Liver (tissue), 9 donors: ENCODE results near the gene ZNF614. TPM values are rescaled to one million over a fixed set of nuclear protein-coding genes. Genes with fewer than 3 reads are reported as not detected.

Source experiments
- DNase-seq: peaks from one replicate; pipeline ENCODE4 v3.0.0-alpha.2; 2017; ENCODE audit warnings: low spot score
- H3K27ac ChIP-seq, 2 donors: one replicate each; pipeline ENCODE4 v1.7.0; 2013; ENCODE audit warnings: inconsistent platforms in 2 of 2, low read length in 2 of 2, control low read depth in 1 of 2, low read depth in 1 of 2, mild to moderate bottlenecking in 1 of 2
- H3K27me3 ChIP-seq, 4 donors: one replicate each; pipeline versions ENCODE4 v1.6.1 to v1.7.0; 2013; ENCODE audit warnings: low read length in 3 of 4, inconsistent platforms in 1 of 4, mild to moderate bottlenecking in 1 of 4, moderate library complexity in 1 of 4; ENCODE audit not compliant: control insufficient read depth in 4 of 4, insufficient read depth in 4 of 4
- H3K36me3 ChIP-seq, 4 donors: one replicate each; pipeline versions ENCODE4 v1.6.1 to v1.7.0; 2013; ENCODE audit warnings: low read length in 3 of 4, mild to moderate bottlenecking in 3 of 4, low read depth in 1 of 4, moderate library complexity in 1 of 4; ENCODE audit not compliant: control insufficient read depth in 4 of 4, insufficient read depth in 3 of 4
- H3K4me1 ChIP-seq, 4 donors: one replicate each; pipeline versions ENCODE4 v1.6.1 to v1.7.0; 2013; ENCODE audit warnings: low read length in 3 of 4, mild to moderate bottlenecking in 3 of 4, moderate library complexity in 1 of 4; ENCODE audit not compliant: control insufficient read depth in 4 of 4, insufficient read depth in 4 of 4
- H3K4me3 ChIP-seq, 3 donors: one replicate each; pipeline versions ENCODE4 v1.6.1 to v1.7.0; 2013; ENCODE audit warnings: low read length in 3 of 3, control low read depth in 1 of 3, low read depth in 1 of 3, mild to moderate bottlenecking in 1 of 3
- H3K9ac ChIP-seq, 2 donors: one replicate each; pipeline ENCODE4 v1.7.0; 2013; ENCODE audit warnings: low read length in 2 of 2, mild to moderate bottlenecking in 2 of 2, moderate library complexity in 2 of 2, control low read depth in 1 of 2, low read depth in 1 of 2
- H3K9me3 ChIP-seq, 4 donors: one replicate each; pipeline versions ENCODE4 v1.6.1 to v1.7.0; 2013; ENCODE audit warnings: low read length in 3 of 4; ENCODE audit not compliant: control insufficient read depth in 4 of 4
- ATF3 ChIP-seq: IDR thresholded peaks from 2 replicates; pipeline ENCODE4 v1.6.1; 2016; ENCODE audit warnings: antibody characterized with exemption
- CTCF ChIP-seq: fragments of 150-350 bp; IDR thresholded peaks from 2 replicates; pipeline ENCODE4 v1.5.1; 2017; ENCODE audit warnings: improper control_type of control experiment, low read depth, low read length; ENCODE audit not compliant: missing input control
- EGR1 ChIP-seq, 2 donors: IDR thresholded peaks; 2 replicates each; pipeline ENCODE4 v1.6.1; 2016 to 2018; ENCODE audit warnings: antibody characterized with exemption in 2 of 2, low read depth in 2 of 2
- FOXA1 ChIP-seq: IDR thresholded peaks from 2 replicates; pipeline ENCODE4 v1.6.1; 2016; ENCODE audit warnings: antibody characterized with exemption
- FOXA2 ChIP-seq: IDR thresholded peaks from 2 replicates; pipeline ENCODE4 v1.6.1; 2016; ENCODE audit warnings: antibody characterized with exemption
- HNF4A ChIP-seq, 2 donors: conservative IDR thresholded peaks; 2 replicates each; pipeline ENCODE4 v1.6.1; 2016; ENCODE audit warnings: antibody characterized with exemption in 2 of 2, mild to moderate bottlenecking in 2 of 2
- HNF4G ChIP-seq: IDR thresholded peaks from 2 replicates; pipeline ENCODE4 v1.6.1; 2016; ENCODE audit warnings: antibody characterized with exemption
- JUND ChIP-seq, 2 donors: IDR thresholded peaks; 2 replicates each; pipeline ENCODE4 v1.6.1; 2016; ENCODE audit warnings: antibody characterized with exemption in 2 of 2
- NR2F2 ChIP-seq: IDR thresholded peaks from 2 replicates; pipeline ENCODE4 v1.6.1; 2016; ENCODE audit warnings: antibody characterized with exemption
- REST ChIP-seq: IDR thresholded peaks from 2 replicates; pipeline ENCODE4 v1.6.1; 2016; ENCODE audit warnings: antibody characterized with exemption, mild to moderate bottlenecking
- RXRA ChIP-seq, 2 donors: IDR thresholded peaks; 2 replicates each; pipeline ENCODE4 v1.6.1; 2017 to 2018; ENCODE audit warnings: antibody characterized with exemption in 2 of 2, mild to moderate bottlenecking in 1 of 2
- SP1 ChIP-seq: IDR thresholded peaks from 2 replicates; pipeline ENCODE4 v1.6.1; 2018; ENCODE audit warnings: antibody characterized with exemption, mild to moderate bottlenecking
- TAF1 ChIP-seq: conservative IDR thresholded peaks from 2 replicates; pipeline ENCODE4 v1.6.1; 2016; ENCODE audit warnings: antibody characterized with exemption, mild to moderate bottlenecking
- YY1 ChIP-seq: IDR thresholded peaks from 2 replicates; pipeline ENCODE4 v1.6.1; 2016; ENCODE audit warnings: antibody characterized with exemption, mild to moderate bottlenecking
- WGBS: extraction: QIAGEN DNeasy Blood & Tissue Kit; methylation state at CpG from one replicate; pipeline ENCODE4 v1.1.7; 2013; 5-methylcytosine and 5-hydroxymethylcytosine counted together
- polyA plus RNA-seq, 2 donors: library from polyadenylated mRNA; stranded (reverse) in 1 of 2; unstranded in 1 of 2; fragments of 200-250 nt in 1 of 2; fragments of >200 nt in 1 of 2; fragmentation: Nextera tagmentation in 1 of 2; extraction: Ambion mirVana in 1 of 2; gene quantifications; one replicate each; pipeline versions ENCODE4 v1.2.1 to v1.2.3, GENCODE V29; 2013 to 2015
- total RNA-seq, 2 donors: library from RNA; depleted of rRNA; stranded (reverse); fragments of >200 nt; gene quantifications; one replicate each; pipeline ENCODE4 v1.2.3, GENCODE V29; 2014
- donor health status: healthy.
- donor health status: healthy.
- donor health status: healthy.
- donor health status: healthy.
- donor health status: healthy.

ZNF614 gene
- total and polyA plus RNA-seq, 4 donors = 1.1 to 4.7 (median 1.7) TPM

- 95% methylated on average over 1 of the region's 1 CpG for WGBS
Observed at GRCh38 chr19:52010674-52011073, 17.5 kb downstream of the ZNF614 start.

More at GRCh38 chr19:52010674-52011073, 17.5 kb downstream of the ZNF614 start:
- DNase-seq = no peak
- H3K4me1 ChIP-seq = peaks cover 0 to 13% (median 5%) of the 10 kb centered on the region in 4 donors
- H3K36me3 ChIP-seq = peaks cover 0 to 7% (median 4%) of the 10 kb centered on the region in 4 donors
- no peaks in the 10 kb centered on the region for H3K27me3 ChIP-seq
- no peak overlapping the region for H3K27ac ChIP-seq
- TF ChIP-seq JUND (IDR thresholded peaks at IDR 0.05) (no peak), EGR1 (IDR thresholded peaks at IDR 0.05; ENCODE audit: low read depth in 2 of 2) (no peak), NR2F2 (no peak), FOXA1 (no peak), HNF4G (no peak), REST (no peak), TAF1 (no peak), FOXA2 (no peak), ATF3 (no peak), YY1 (no peak), SP1 (no peak), HNF4A (conservative IDR thresholded peaks at IDR 0.05) (no peak), RXRA (IDR thresholded peaks at IDR 0.05) (no peak), CTCF (no peak)
- H3K9me3 ChIP-seq = peaks cover 16 to 38% (median 24%) of the 10 kb centered on the region in 4 donors
- H3K4me3 ChIP-seq = peak overlapping the region in 1 of 3 donors; percentile 56
- H3K9ac ChIP-seq = no peak overlapping the region
